DMS153 (cell line): ENCODE measurements around the gene UHRF1.
"Not testable (repeated sequence)": the region's sequence is repeated elsewhere in the genome, so short reads cannot be mapped to it uniquely, and the experiment has no call there.

Experiments used
- DNase-seq: peaks from one replicate; lab custom pipeline; 2025; lab: John Stamatoyannopoulos, UW

UHRF1 gene

DNA sequence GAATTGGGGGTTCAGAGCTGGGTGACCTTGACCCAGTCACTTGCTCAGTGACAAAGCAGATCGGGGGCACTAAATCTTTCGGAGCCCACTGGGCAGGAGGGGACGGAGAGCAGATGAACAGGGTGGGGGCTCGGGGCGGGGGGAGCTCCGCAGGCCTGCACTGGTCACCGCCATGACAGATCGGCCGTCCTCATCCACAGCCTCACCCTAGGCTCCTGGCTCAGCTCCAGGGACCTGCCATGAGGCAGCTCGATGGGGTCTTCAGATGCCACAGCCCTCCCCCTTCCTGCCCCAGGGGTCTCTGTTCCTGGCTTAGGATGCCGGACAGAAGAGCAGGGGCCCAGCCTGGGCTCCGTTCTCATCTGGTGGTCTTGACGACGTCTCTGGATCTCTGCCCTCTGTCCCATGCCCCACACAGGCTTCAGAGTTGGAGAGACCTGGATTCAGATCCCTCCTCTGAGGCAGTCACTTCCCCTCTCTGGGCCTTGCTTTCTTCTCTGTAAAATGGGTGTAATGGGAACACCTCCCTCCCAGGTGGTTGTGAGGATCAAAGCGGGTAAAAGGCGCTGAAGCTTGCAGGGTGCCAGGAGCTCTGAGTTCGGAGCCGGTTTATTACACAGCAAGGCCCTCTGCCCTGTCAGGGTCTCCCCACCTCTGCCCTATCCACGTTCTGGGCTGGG lies 62.7 kb downstream of the UHRF1 start:
- DNase-seq = no peak

DNA sequence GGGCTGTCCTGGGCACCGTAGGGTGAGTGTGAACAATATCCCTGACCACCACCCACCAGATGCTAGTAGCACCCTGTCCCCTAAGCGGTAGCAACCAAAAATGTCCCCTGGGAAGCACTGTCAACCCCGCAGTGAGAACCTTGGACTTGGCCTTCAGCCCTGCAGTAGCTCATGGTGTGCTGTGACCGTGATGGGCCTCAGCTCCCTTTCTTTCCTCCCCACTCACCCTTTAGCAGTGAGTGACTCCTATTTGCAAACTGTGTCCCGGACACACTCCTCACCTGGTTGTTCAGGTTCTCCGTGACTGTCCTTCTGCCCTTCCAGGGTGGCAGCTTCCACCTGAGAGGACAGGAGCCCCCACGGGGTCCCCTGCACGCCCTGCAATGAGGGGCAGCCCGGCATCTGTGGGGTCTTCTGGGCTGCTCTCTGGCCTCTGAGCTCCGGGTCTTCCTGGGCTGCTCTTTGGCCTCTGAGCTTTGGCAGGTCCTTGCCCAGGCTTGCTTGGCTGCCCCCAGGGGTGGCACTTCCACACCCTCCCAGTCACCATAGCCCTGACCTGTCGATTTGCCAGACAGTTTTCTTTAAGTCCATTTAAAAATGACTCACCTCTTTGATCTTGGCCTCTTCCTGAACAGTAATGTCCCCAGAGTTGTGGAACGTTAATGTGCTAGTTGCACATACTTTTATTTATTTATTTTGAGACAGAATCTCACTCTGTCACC lies 63.4 kb downstream of the UHRF1 start:
- DNase-seq = no peak

DNA sequence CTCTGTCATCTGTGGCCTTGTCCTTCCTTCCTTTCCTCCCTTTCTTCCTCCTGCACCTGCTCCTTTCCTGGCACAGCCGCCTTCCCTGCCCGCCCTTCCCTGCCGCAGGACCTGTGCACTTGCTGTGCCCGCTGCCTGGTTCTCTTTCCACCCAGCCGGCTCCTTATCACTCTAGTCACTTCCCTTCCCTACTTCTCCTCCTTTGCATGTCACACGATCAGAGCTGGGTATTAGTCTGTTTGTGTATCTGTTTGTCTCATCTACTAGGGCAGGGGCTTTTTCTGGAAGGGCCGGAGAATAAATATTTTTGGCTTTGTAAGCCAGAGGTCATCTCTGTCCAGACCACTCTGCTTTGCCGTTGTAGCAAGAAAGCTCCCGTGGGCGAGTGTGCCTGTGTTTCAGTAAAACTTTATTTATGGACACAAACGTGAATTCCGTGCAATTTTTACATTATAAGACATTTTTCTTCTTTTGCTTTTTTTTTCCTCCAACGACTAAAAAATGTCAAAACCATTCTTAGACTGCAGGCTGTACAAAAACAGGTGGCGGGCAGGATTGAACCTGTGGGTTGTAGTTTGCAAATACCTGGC lies 65.7 kb downstream of the UHRF1 start:
- DNase-seq = no peak

DNA sequence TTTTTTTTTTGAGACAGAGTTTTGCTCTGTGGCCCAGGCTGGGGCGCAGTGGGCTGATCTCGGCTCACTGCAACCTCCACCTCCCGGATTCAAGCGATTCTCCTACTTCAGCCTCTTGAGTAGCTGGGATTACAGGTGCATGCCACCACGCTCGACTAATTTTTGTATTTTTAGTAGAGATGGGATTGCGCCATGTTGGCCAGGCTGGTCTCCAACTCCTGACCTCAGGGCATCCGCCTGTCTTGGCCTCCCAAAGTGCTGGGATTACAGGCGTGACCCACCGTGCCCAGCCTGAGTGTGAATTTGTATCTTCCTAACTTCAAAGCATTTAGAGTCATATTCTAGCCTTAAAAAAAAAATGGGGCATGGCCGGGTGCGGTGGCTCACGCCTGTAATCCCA lies 66.3 kb downstream of the UHRF1 start:
- DNase-seq = not testable (repeated sequence)

DNA sequence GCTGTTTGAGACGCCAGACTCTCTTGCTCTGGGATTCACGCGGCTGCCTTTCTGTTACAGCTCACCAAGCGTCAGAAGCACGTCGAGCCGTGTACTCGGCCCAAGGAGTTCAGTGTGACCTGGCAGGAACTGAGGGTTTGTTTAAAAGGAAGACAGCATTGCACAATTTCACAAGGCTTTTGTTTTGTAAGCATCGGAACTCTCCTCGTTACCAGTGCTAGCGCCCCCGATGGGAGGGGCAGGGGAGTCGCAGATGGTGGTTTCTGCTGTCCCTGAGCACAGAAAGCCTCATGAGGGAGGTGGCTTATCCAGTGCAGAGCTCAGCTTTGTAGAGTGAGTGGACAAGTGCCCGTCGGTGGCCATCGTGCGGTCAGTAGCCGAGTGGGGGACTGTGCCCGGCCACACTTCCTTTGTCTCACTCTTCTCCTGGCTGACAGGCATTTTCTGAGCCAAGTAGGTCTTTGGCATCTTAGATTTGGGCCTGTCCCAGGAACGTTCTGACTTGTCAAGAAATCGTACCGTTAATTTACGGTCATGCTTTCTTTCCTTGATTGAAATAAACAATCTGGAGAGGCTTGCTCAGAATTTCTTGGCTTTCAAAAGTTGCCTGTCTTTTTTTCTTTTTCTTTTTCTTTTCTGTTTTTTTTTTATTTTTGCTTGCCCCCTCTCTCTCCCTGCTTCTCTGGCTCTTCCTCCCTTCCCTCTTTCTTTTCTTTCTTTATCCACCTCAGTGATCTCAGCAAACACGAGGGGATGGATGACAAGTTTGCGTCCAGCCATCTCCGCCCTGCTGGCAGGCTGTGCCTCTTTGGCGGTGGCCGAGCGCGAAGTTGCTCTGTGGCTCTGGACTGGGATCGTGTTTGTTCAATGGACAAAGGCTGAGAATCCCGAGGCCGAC lies 67.3 kb downstream of the UHRF1 start:
- DNase-seq = peak; percentile 27

DNA sequence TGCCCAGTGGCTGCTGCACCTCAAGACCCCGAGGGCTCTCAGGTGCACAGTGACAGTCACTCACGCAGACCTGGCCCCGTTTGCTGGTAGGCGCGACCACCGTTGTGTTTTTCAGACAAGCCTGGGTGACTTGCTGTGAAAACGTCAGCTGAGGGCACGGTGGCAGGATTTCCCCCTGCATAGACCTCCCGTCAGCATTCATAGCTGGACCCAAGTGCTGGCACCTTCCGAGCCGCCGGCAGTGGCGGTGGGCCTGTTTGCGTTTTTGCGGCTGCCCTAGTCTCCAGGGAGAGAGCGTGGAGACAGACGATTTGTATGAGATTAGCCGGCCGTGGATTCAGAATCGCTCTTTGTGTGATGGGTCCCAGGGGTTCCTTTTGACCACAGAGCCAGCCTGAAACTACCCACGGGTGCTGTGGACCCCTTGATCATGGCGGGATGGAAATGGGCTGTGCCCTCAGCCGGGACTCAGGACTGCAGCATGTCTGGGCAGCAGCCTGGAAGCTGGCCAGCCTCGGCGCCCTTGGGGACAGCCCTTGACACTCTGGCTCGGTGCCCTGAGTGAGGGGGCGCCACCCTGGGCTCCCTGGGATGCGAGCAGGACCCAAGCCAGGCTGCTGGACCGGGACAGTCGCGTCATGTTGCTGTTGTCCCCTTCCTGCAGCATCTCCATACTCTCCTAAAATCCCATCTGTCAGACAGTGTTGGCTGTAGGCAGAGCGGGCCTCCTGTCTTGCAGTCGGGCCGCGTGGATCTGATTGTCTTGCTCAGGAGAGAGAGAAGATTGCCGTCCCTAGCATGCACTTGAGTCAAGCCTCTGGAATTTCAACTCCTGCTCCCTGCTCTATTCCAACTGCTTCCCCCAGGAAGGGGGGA lies 68.2 kb downstream of the UHRF1 start:
- no peak for DNase-seq

DNA sequence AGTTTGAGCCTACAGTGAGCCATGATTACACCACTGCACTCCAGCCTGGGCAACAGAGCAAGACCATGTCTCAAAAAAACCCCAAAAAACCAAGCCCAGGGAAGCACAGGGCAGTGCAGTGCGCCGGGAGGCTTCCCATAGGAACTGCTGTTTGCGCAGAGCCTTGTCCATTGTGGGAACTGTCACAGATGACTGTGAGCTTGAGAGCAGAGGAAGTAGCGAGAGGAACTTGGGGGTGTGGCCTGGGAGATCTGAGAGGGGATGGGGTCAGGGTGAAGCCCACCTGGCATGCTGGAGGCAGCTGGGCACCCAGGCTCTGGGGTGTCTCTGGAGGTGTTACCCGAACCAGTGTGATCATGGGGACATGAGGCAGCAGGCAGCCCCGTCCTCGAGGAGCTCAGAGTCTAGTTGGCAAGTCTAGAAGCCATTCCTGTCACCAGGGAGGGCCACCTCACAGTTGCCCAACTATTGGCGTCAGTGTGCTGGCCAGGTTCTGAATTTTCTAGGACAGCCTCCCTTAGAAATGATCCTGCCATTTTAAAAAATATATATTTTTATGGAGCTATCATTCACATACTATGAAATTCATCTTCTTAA lies 70.0 kb downstream of the UHRF1 start:
- no peak for DNase-seq

DNA sequence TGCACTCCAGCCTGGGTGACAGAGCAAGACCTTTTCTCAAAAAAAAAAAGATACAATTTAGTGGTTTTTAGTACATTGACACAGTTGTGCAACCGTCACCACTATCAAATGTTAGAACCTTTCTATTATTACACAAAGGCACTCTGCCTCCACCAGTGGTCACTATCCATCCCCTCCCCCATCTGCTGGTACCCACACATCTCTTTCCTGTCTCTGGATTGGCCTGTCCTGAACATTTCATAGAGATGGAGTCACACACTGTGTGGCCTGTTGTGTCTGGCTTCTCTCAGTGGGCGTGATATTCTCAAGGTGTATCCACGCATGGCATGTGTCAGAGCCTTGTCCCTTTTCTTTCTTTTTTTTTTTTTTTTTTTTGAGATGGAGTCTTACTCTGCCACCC lies 70.8 kb downstream of the UHRF1 start:
- no peak for DNase-seq

DNA sequence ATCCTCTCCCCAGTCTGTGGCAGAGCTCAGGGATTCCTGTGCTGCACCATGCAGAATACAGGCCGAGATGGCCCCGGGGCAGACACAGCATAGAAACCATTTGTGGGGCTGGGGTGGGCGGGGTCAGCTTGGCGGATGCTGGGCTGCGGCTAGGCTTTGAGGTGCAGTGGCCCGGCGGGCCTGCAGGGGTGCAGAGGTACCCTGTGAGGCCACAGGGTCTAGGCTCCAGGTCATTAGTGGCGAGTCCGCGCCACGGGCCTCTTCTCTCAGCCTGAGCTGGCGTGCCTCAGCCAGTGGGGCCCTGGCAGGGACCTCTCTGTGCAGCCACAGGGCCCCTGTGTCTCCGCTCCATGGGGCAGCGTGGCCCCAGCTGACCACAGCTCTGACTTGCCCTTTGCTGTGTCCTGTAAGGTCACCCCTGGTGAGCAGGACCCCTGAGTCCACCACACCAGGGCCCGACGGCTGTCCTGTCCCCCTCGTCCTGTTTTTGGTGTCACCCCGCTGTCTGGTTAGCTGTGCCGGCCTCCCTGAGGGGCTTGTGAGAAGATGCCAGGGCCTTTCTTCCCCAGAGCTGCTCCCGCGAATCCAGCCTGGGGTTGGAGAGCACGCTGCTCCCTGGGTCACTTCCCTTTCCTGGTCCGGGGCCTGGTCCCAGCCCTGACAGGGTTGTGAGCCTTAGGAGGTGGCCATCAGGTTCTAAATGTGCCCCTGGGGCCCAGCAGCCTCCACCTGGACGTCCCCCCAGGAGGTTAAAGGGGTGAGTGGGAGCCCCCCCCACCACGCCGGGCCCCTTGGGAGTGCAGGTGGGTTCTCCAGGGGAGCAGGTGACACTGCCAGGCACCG lies 71.8 kb downstream of the UHRF1 start:
- DNase-seq = no peak

DNA sequence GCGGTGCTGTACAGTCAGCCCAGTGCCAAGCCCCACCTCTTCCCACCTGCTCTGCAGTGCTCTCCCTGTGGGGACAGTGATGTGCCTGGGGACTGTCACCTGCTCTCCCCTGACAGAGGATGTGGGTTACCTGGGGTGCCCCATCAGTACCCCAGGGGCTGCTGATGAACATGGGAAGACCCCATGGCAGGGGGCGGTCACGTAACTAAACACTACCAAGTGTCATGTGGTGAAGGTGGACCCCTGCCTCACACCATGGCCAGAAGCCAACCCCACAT lies 72.3 kb downstream of the UHRF1 start:
- no peak for DNase-seq

DNA sequence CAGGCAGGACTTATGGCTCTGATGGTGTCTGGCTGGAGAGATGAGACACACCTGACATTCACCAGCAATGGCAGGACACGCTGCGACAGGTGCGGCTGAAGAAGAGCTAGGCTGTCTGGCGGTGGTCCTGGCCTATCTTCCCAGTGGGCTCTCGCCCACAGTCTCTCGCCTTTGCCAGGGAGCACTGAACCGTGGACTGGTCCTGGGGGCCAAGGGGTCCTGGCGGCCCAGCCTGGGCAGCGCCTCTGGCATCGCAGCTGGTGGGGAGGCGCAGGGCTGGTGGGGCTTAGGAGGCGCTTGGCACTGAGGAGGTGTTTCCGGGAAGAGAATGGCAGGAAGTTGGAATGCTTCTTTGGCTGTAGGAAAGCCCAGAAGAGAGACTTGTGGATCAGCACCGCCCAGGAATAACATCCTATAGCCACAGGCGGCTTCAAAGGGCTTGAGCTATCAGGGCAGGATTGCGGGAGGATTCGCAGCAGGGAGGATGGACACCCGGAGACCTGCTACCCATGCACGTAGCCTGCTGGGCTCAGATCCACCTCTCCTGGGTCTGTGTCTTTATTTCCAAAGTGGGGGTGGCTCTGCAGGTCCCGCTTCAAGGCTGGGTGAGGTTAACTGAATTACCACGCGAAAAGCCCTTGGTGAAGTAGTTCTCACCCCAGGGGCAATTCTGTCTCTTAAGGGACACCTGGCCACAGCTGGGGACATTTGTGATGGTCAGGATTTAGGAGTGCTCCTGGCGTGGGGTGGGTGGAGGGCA lies 74.2 kb downstream of the UHRF1 start:
- DNase-seq = no peak

DNA sequence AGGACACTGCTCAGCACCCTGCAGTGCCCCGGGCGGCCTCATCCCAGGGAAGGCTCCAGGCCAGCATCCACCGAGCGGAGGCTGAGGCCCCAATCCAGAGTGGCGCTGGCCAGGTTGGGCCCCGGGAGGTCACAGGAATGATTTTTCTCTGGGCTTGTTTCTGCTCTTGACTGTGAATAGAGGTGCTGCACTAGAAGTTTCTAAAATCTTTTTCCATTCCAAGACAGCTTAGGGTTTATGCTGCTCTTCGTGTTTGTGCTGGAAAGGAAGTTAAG lies 74.7 kb downstream of the UHRF1 start:
- no peak for DNase-seq

DNA sequence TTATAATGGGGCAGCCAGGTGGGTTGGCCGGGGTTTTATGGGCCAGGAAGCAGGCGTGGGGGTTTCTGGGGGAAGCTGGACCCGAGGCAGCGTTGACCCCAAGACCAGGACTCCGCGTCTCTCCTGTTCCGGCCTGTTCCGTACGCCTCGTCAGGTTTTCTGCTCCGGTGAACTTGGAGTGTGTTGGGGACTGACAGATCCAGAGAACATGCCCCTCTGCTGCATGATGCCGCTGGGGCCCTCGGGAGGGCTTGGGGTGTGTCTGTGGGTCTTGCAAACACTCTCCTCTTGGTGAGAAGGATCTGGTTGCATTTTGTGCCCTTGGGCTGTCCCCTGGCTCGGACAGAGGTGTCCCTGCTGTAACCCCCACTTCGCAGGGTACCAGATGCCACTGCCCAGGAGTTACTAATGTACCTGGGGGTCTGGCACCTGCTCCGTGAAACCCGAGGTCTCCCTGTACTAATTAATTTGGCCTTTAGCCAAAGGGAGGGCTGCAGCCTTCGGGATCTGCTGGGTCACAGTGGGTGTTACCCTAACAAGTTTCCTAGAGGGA lies 75.2 kb downstream of the UHRF1 start:
- DNase-seq = no peak

DNA sequence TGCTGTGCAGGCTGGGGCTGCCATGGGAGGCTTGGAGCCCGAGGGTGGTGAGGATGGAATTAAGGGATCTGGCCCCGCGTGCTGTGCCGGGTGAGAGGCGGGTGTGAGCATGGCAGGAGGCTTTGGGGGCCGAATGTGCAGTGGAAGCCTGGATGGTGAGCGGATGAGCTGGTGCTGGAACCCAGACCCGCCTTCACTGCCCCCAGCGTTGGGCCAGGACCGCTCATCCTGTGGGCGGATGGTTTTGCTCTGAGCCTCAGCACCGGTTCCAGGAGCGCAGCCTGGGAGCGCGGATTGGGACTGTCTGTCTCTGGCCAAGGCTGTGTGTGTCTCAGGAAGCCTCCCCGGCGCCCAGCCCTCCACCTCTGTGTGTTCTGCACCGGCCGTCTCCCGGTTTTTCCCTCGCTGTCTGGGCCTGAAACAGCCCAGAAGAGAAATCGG lies 76.3 kb downstream of the UHRF1 start:
- no peak for DNase-seq

DNA sequence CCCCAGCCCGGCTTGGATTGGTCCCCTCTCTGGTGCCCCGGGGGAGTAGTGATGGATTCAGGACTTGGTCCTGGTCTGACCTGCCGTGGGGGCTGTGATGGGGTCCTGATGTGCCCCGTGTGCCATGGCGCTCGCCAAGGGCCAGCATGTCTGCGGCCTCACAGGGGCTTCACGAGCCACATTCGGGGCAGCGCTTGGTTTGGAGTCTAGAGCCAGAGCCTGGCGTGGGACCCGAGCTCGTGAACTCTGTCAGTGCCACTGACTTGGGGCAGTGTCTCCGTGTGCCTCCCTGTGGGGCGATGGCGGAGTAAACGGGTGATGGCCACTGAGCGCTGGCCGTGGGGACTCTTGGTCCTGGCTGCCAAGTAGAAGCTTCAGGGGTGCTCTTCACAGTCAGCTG lies 76.8 kb downstream of the UHRF1 start:
- DNase-seq = no peak

DNA sequence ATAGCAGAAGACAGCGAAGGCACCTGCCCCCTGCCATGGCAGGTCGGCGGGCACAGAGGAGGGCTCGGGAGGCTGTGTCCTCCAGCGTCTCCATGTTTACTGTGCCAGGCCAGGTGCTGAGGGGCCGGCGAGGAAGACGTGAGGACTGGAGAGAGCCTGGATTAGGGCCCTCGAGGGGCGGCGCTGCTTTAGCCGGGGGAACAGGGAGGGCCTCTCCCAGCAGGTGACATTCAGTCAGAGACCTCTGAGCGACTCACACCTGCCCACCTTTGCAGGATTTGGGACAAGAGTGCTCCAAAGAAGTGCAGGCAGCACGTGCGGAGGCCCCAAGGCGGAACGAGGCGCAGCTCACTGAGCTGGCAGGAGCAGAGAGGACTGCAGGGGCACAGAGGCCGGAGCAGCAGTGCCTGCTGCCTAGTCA lies 77.2 kb downstream of the UHRF1 start:
- no peak for DNase-seq

DNA sequence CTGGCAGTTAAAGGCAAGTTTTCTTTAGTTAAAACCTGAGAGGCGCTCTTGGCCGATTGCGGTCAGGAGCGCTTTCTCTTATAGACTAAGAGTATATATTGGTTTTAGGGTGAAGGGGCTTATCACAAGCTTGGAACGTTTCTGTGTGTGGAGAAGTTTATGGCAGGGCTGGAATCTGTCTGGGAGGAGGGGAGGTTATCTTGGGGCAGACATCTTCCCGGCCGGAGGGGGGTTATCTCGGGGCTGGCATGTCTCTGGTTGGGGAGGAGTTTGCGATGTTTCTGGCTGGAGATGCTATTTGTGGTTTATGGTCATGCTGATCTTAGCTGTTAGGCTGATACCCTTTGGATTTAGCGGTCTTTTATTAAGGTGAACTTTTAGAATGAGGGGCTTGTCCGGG lies 78.0 kb downstream of the UHRF1 start:
- DNase-seq = no peak

DNA sequence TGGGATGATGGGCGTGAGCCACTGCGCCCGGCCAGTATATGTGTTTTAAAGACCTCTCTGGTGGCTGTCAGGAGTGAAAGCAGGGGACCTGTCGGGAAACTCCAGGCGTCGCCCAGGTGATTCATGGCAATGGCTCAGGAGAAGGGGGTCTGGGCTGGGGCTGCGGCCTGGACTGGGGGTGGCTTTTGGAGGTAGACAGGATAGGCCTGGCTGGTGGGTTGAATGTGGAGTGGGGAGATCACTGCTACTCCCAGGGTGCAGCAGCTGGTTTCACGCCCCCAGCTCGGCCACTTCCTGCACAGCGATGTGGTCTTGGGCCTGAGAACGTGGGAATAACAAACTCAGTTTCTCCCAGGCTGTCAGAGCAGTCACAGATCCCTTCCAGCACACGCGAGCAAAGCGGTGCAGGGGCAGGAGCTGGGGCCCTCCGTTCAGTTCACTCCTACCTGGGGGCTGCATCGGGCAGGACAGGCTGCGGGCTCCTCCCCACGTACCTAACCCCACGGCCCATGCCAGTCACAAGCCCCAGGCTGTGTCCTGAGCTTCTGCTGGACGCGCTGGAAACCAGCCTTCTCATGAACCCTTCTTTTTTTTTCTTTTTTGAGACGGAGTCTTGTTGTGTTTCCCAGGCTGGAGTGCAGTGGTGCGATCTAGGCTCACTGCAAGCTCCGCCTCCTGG lies 78.5 kb downstream of the UHRF1 start:
- no peak for DNase-seq

DNA sequence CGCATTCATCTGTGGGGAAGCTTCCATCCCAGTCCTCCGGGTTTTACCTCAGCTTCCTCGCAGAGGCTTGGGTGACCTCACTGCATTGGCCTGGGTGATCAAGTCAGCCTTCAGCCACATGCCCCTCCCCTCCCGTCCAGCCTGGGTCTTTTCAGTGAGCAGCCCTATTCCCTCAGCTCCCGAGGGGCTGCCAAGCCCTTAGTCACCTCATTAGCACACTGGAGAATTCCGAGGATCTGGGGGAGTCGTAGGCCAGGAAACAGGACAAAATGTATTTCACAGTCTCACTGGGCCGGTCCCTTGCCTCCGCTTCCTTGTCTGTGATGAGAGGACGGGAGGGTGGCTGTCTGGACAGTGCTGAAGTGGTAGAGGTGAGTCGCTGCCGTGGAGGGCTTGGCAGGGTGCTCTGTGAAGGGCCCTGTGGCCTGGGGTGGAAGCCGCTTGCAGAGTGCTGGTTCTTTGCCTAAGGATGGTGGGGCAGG lies 79.5 kb downstream of the UHRF1 start:
- no peak for DNase-seq
